Spleen (tissue), 7 donors: ENCODE measurements around the gene DPEP2.

Source experiments
- CTCF ChIP-seq, 11 experiments: fragments of 200-600 bp in 7 of 11; fragments of 450-650 bp in 4 of 11; sonication (generic) in 4 of 11; IDR thresholded peaks in 8 of 11; conservative IDR thresholded peaks in 3 of 11; 1 replicate in 7 of 11; 2 replicates in 4 of 11; pipeline versions ENCODE4 v1.4.0 to v1.8.0; 2016 to 2021; ENCODE audit warnings: antibody characterized with exemption in 11 of 11, inconsistent platforms in 4 of 11, mild to moderate bottlenecking in 1 of 11
- POLR2AphosphoS5 ChIP-seq, 3 donors: sonication (generic); formaldehyde crosslinking; IDR thresholded peaks; one replicate each; pipeline ENCODE4 v1.5.1; 2017; ENCODE audit warnings: antibody characterized with exemption in 3 of 3
- donor health status: DM: no; HTN: no; CAD: no; lungs with moderate emphysema.
- donor health status: DM: no; HTN: no; CAD: no.
- donor health status: DM: no; HTN: no; CAD: no.

DNA sequence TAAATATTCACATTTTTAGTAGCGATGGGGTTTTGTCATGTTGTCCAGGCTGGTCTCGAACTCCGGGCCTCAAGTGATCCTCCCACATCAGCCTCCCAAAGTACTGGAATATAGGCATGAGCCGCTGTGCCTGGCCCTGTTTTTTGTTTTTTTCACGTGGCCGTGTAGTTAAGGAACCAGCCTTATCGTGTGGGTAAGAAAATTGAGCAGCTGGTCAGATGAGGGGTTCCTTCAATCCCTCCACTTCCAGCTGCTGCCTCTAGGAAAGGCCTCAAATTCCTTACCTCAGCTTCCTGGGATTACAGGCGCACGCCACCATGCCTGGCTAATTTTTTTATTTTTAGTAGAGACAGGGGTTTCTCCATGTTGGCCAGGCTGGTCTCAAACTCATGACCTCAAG lies 5.9 kb upstream of the DPEP2 start:
- TF ChIP-seq CTCF (IDR thresholded peaks at IDR 0.05 in 8 of 11, conservative IDR thresholded peaks at IDR 0.05 in 3 of 11) (no peak), POLR2AphosphoS5 (IDR thresholded peaks at IDR 0.05) (no peak)
